GM12875 (cell line): Measurements from ENCODE around the gene NPW.

ENCODE experiments used
- H3K4me3 ChIP-seq: one replicate; pipeline ENCODE4 v1.5.1; 2011; ENCODE audit warnings: low read depth, low read length, control low read depth
- TF ChIP-seq, protein P1 (sequence below): IDR thresholded peaks from 2 replicates; pipeline ENCODE4 v1.5.1; 2011; ENCODE audit warnings: low read depth, mild to moderate bottlenecking, control low read depth, inconsistent platforms, low read length, moderate library complexity, borderline replicate concordance; ENCODE audit not compliant: insufficient read depth

NPW gene

DNA sequence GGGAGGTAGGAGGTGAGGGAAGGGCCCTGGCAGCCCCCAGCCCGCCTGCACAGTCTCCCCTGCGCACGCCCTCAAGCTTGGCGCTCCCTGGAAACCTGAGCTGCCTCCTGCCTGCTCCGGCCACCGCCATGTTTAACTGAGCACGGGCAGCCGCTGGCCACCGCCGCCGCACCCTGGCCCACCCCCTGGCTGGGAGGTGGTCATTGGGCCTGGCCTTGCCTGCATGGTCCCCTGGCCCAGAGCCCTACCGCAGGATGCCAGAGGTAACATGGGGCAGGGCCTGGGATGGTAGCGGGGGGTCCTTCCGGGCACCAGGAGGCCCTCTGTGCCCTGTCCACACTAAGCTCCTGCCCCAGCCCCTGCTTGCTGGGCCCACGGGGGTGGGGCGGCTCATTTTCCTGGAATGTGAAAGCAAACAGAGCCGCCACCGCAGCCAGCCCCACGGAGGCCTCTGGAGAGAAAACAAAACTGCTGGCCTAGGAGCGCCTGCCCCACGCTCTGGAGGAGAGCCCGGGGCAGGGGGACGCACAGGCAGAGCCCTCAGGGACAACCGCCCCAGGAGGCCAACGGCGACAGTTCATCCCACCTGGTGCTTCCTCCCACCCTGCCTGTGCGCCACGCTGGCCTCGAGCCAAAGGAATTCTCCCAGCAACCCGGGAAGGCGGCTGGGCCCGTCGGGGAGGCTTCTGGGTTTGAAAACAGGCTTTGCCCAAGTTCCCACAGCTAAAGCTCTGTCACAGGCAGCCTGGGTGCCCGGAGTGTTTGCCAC lies 16.0 kb downstream of the NPW start:
- H3K4me3 ChIP-seq, result no peak overlapping the region
- TF ChIP-seq, protein P1, sequence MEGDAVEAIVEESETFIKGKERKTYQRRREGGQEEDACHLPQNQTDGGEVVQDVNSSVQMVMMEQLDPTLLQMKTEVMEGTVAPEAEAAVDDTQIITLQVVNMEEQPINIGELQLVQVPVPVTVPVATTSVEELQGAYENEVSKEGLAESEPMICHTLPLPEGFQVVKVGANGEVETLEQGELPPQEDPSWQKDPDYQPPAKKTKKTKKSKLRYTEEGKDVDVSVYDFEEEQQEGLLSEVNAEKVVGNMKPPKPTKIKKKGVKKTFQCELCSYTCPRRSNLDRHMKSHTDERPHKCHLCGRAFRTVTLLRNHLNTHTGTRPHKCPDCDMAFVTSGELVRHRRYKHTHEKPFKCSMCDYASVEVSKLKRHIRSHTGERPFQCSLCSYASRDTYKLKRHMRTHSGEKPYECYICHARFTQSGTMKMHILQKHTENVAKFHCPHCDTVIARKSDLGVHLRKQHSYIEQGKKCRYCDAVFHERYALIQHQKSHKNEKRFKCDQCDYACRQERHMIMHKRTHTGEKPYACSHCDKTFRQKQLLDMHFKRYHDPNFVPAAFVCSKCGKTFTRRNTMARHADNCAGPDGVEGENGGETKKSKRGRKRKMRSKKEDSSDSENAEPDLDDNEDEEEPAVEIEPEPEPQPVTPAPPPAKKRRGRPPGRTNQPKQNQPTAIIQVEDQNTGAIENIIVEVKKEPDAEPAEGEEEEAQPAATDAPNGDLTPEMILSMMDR, result no peak

DNA sequence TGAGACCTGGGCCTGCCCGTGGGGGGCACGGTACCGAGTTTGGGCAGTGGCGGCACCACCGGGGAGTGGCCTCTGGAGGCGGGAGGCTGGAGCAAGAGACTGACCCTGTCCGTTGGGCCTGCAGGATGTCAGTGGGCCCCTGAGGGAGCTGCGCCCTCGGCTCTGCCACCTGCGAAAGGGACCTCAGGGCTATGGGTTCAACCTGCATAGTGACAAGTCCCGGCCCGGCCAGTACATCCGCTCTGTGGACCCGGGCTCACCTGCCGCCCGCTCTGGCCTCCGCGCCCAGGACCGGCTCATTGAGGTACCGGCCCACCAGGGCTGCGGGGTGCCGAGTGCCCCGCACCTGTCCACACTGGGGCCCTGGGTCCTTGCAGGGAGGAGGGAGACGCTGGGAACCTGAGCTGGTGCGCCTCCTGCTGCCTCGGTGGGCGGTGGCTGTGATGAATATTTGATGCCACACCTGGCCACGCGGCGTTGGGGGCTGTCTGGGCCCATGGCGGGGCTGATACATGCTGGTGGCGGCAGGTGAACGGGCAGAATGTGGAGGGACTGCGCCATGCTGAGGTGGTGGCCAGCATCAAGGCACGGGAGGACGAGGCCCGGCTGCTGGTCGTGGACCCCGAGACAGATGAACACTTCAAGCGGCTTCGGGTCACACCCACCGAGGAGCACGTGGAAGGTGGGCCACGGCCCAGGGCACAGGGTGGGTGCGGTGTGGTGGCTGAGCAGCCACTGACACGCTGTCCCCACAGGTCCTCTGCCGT lies 16.8 kb downstream of the NPW start:
- H3K4me3 ChIP-seq, result no peak overlapping the region
- TF ChIP-seq, protein P1, result no peak

DNA sequence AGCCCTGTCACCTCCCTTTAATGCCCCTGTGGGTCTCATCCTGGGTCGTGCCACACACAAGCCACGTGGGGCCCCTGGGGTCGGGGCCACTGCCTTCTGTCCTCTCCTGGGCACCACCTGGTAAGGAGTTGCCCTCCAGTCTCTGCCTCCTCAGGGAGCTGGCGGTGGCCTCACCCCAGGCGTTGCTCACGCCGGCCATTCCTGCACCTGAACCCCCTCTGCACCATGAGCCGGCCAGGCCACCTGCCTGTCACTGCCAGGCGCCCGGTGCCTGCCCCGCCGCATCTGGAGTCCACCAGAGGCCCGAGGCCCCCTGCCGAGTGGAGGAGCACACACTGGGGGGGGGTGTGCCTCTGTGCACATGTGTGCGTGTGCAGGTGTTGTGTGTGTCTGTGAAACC lies 17.5 kb downstream of the NPW start:
- no peak overlapping the region for H3K4me3 ChIP-seq
- TF ChIP-seq, protein P1, result no peak

DNA sequence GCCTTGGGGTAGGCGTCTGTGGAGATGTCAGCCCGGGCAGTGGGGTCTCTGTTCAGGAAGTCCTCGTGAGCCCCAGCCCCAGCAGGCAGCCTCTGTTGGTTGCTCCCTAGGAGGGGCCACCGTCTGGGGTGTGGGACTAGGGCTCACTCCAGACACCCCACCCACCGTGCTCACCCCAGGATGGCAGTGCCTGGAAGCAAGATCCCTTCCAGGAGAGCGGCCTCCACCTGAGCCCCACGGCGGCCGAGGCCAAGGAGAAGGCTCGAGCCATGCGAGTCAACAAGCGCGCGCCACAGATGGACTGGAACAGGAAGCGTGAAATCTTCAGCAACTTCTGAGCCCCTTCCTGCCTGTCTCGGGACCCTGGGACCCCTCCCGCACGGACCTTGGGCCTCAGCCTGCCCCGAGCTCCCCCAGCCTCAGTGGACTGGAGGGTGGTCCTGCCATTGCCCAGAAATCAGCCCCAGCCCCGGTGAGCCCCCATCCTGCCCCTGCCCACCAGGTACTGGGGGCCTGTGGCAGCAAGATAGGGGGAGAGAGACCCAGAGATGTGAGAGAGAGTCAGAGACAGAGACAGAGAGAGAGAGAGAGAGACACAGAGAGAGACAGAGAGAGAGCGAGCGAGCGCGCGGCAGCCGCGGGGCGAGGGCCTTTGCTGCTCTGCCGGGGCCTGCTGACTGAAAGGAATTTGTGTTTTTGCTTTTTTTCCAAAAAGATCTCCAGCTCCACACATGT lies 18.2 kb downstream of the NPW start:
- TF ChIP-seq, protein P1, result no peak
- H3K4me3 ChIP-seq, result no peak overlapping the region

DNA sequence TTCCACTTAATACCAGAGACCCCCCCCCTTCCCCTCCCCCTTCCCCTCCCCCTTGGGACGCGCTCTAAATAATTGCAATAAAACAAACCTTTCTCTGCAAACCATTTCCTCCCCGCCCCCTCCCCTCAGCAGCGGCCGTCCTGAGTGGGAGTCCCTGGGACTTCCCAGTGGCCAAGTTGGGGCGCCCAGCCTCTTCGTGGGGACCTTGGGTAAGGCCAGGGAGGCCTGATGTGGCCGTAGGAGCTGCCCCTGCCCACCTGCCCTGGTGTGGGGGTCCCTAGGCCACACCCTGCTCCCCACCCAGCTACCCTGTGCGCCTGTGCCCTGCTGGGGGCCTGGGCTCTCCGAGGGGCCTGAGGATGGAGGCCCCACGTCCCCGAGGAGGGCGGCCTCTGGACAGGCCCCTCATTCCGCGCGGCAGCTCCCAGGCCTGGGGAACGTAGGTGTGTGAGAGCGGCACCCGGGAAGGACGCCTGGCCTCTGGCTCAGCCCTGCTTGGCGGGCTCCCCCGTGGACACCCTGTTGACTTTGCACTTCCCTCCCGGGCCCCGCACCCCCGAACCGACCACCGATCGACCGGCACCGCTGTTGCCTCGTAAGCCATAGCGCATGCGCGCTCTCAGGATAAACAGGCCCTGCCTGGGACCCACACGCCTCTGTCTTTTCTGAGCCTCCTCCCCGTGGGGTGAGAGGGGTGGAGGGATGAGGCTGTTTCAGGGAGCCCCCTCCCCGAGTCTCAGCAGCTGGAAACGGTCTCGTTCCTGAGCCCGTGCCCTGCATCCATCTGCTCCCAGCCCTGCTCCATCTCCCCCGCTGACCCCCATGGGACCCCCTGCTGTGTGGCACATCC lies 19.0 kb downstream of the NPW start:
- TF ChIP-seq, protein P1, result no peak

DNA sequence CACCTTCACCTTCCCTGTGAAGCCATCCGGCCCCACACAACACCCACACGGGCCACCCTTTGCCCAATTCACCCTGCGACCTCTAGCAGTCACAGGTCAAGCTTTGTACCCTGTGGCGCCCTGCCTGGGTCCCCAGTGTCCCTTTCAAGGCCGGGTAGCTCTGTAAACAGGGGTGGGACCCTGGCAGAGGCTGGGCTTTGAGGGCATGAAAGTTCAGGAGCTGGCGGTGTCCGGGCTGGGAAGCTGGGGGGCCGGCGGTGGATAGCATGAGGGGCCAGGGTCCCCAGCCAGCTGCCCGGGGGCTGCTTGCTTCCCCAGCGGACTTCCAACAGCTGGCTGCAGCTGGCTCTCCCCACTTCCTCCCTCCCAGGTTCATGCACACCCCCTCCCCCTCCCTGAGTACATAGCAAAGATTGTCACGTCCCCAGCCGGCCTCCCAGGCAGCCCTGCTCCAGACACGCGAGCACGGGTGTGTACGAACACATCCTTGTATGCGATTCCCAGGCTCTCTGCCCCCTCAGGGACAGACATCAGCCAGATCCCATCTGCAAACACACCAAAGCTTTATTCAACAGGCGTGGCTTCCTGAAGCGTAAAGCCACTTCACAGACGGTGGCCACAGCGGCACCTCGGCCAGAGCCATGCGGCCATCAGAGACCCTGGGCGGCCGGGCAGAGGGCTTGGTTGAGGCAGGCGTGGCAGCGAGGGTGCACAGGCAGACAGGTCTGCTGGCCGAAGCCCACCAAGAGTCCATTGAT lies 19.9 kb downstream of the NPW start:
- no peak overlapping the region for H3K4me3 ChIP-seq
- TF ChIP-seq, protein P1, result no peak

More for the DNA sequence above, 19.0 kb downstream of the NPW start:
- no peak overlapping the region for H3K4me3 ChIP-seq
